Testis (tissue), 3 donors: Measurements from ENCODE around the gene KLF3. TPM values are rescaled to one million over a fixed set of nuclear protein-coding genes. Genes with fewer than 3 reads are reported as not detected.

Experiments used
- DNase-seq: peaks from one replicate; pipeline ENCODE4 v3.0.0-alpha.2; 2019
- H3K27ac ChIP-seq, 2 donors: fragments of 200-600 bp; sonication (generic); one replicate each; pipeline ENCODE4 v1.5.1; 2019
- H3K27me3 ChIP-seq: fragments of 200-600 bp; sonication (generic); one replicate; pipeline ENCODE4 v1.5.1; 2019
- H3K36me3 ChIP-seq: fragments of 200-600 bp; sonication (generic); one replicate; pipeline ENCODE4 v1.5.1; 2017; ENCODE audit warnings: low read depth; ENCODE audit errors: missing control alignments
- H3K4me1 ChIP-seq: fragments of 200-600 bp; sonication (generic); one replicate; pipeline ENCODE4 v1.5.1; 2019
- H3K4me3 ChIP-seq, 2 donors: fragments of 200-600 bp; sonication (generic); one replicate each; pipeline ENCODE4 v1.5.1; 2017 to 2019
- H3K9me3 ChIP-seq: fragments of 200-600 bp; sonication (generic); one replicate; pipeline ENCODE4 v1.5.1; 2017
- CTCF ChIP-seq, 3 experiments: fragments of 450-650 bp in 2 of 3; fragments of 200-600 bp in 1 of 3; sonication (generic) in 1 of 3; IDR thresholded peaks; one replicate each; pipeline ENCODE4 v1.5.1; 2016 to 2019; ENCODE audit warnings: antibody characterized with exemption in 3 of 3, mild to moderate bottlenecking in 2 of 3, moderate library complexity in 1 of 3
- POLR2A ChIP-seq: fragments of 450-650 bp; IDR thresholded peaks from one replicate; pipeline ENCODE4 v1.6.1; 2017; ENCODE audit warnings: antibody characterized with exemption, mild to moderate bottlenecking, moderate library complexity
- WGBS, 2 donors: methylation state at CpG; one replicate each; pipeline ENCODE4 v1.1.5; 2018; 5-methylcytosine and 5-hydroxymethylcytosine counted together
- intact Hi-C: fragments of 100-400 bp; cut with DNase I; formaldehyde crosslinking; loops from one replicate; pipeline ENCODE4 v1.15.1; 2023; ENCODE audit warnings: low total_unique reads
- polyA plus RNA-seq: library from polyadenylated mRNA; stranded (reverse); fragments of 350-450 nt; fragmentation: Illumina TruSeq; extraction: RNeasy Lipid Tissue Mini Kit (QIAGEN cat#74804); gene quantifications from one replicate; pipeline ENCODE4 v1.2.3, GENCODE V29; 2014; ENCODE audit warnings: low read depth, low replicate concordance; ENCODE audit not compliant: insufficient read depth
- total RNA-seq, 2 donors: library from RNA; depleted of rRNA; stranded (reverse); fragments of >200 nt; gene quantifications; one replicate each; pipeline ENCODE4 v1.2.3, GENCODE V29; 2016

KLF3 gene
- total and polyA plus RNA-seq, 3 donors from 2014 or later = 16.4 to 24.6 (median 21.2) TPM

- 71 to 76% methylated on average over 3 of the region's 3 CpGs for WGBS, 2 donors
- Histone ChIP-seq H3K4me1 (peaks cover 7% of the 10 kb centered on the region), H3K9me3 (no peaks in the 10 kb centered on the region), H3K27ac (no peak overlapping the region), H3K27me3 (no peaks in the 10 kb centered on the region), H3K36me3 (no peaks in the 10 kb centered on the region), H3K4me3 (no peak overlapping the region)
- TF ChIP-seq POLR2A (no peak), CTCF (IDR thresholded peaks at IDR 0.05) (no peak)
- no peak for DNase-seq
- intact Hi-C loops = no loop called here
Observed at GRCh38 chr4:38661371-38661770, 2.6 kb upstream of the KLF3 start.

GRCh38 chr4:38662522-38663089, 1.4 kb upstream of the KLF3 start:
- WGBS, 2 donors = 22 to 29% methylated on average over 26 of the region's 26 CpGs
- H3K36me3 ChIP-seq = no peaks in the 10 kb centered on the region
- no peaks in the 10 kb centered on the region for H3K9me3 ChIP-seq
- H3K4me3 ChIP-seq = peak overlapping the region; percentile 75 to 91
- TF ChIP-seq CTCF (IDR thresholded peaks at IDR 0.05) (no peak), POLR2A (no peak)
- no peak for DNase-seq
- H3K27me3 ChIP-seq = no peaks in the 10 kb centered on the region
- peak overlapping the region; percentile 91 to 99 for H3K27ac ChIP-seq
- intact Hi-C loops = no loop called here
- peaks cover 12% of the 10 kb centered on the region for H3K4me1 ChIP-seq

DNA sequence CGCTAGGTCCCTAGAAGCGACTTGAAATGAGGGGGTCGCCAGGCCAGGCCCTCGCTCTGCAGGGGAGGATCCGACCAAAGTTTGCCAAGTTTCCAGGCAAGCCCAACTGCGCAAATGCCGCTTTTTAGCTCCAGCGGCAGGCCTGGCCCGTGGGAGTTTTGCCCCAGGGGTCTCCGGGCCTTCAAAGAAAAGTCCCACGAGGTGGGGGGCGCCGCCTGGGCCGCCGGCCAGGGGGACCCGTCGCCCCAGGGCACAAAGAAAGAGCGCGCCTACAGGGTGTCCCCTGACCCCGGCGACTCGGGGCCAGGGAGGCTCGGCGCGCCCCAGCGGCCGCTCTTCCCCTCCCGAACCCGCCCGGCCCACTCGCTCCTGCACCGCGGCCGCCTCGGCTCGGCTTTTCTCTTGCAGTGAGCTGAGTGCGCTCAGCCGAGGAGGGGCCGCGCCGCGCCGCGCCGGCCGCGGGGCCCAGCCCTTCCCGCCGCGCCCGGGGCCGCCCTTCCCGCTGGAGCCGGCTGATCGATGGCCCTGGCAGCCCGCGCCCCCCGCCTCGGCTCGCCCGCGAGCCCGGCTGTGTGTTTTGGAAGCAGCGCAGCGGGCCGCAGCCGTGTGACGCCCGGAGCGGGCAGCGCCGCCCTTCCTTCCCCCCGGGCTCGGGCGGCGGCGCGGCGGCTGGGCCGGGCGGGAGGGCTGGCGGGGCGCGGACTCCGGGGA, 754 bp upstream of the KLF3 start:
- H3K27ac ChIP-seq = peak overlapping the region; percentile 91 to 99
- intact Hi-C loops = no loop called here
- H3K36me3 ChIP-seq = no peaks in the 10 kb centered on the region
- H3K4me3 ChIP-seq = peak overlapping the region; percentile 75 to 91
- WGBS, 2 donors = 0 to 5% methylated on average over 3 to 17 of the region's 85 CpGs
- TF ChIP-seq CTCF (IDR thresholded peaks at IDR 0.05) (no peak), POLR2A (no peak)
- peaks cover 17% of the 10 kb centered on the region for H3K4me1 ChIP-seq
- DNase-seq = peak; percentile 37
- H3K9me3 ChIP-seq = no peaks in the 10 kb centered on the region
- no peaks in the 10 kb centered on the region for H3K27me3 ChIP-seq

DNA sequence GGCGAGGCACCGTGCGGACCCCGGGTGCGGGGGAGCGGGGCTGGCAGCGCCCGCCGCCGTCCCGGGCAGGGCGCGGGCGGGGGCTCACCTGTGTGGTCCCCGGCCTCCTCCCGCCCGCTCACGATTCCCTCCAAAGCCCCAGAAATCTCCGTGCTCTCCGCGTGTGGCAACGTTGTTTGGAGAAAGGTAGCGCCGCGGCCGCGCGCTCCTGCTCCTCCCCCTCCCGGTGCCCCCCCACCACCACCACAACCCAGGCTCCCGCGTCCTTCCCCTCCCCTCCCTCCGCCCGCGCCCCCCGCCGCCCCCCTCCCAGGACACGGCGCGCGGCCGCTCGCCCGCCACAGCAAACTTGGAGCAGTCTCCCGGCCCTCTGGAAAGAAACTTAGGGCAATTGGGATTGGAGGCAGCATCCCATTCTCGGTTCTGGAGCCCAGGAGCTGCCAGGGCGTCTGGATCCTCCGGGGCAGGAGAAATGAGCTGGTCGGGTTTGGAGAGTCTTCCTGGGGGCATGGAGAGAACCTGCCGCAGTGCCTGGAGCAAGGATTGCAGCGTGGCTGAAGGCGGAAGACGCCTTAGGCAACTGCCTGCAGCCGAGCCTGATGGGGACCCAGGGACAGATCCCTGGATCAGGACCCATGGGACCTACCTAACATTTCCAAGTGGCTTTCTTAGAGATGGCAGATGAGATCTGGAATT, 855 bp downstream of the KLF3 start:
- peak; percentile 74 for DNase-seq
- Histone ChIP-seq H3K27ac (peak overlapping the region; percentile 96 to 99), H3K9me3 (no peaks in the 10 kb centered on the region), H3K4me1 (peaks cover 26% of the 10 kb centered on the region), H3K36me3 (no peaks in the 10 kb centered on the region), H3K27me3 (no peaks in the 10 kb centered on the region), H3K4me3 (peak overlapping the region; percentile 91)
- intact Hi-C loops = no loop called here
- WGBS, 2 donors = 1% methylated on average over 28 to 42 of the region's 53 CpGs
- no peak for TF ChIP-seq POLR2A
- peak in 1 of 3 experiments; percentile 9 for TF ChIP-seq CTCF (IDR thresholded peaks at IDR 0.05)
